GM21529 (cell line): ENCODE results near the gene ZNF516.

Experiments
- ATAC-seq: cut with Tn5 transposase; IDR thresholded peaks from one replicate; pipeline ENCODE4 v1.9.1; 2021; ENCODE audit not compliant: unreplicated experiment

The ZNF516 gene

DNA sequence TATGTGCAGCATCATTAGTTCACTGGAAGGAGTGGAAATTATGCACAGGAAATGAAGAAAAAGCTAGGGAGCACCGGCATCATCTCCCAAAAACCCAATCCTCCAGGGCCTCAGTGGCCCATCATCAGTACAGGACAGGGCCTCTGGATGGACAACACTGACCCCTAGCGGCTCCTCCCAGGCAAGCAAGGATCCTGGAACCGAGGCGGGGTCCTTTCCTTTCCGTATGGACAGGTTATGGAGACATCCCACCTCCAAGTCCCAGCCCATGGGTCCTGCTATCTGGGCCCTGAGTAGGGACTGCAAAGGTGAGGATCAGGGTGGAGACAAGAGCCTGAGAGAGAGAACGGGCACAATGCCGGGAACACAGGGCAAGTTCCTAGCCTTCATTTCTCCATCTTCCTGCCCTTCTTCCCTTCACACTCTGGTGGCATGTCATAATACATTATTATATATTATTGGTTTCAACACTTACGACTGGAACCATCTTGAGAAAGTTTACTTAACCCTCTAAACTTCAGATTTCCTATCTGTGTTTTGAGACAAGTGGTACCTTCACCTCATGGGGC lies 68.2 kb downstream of the ZNF516 start:
- no peak for ATAC-seq

DNA sequence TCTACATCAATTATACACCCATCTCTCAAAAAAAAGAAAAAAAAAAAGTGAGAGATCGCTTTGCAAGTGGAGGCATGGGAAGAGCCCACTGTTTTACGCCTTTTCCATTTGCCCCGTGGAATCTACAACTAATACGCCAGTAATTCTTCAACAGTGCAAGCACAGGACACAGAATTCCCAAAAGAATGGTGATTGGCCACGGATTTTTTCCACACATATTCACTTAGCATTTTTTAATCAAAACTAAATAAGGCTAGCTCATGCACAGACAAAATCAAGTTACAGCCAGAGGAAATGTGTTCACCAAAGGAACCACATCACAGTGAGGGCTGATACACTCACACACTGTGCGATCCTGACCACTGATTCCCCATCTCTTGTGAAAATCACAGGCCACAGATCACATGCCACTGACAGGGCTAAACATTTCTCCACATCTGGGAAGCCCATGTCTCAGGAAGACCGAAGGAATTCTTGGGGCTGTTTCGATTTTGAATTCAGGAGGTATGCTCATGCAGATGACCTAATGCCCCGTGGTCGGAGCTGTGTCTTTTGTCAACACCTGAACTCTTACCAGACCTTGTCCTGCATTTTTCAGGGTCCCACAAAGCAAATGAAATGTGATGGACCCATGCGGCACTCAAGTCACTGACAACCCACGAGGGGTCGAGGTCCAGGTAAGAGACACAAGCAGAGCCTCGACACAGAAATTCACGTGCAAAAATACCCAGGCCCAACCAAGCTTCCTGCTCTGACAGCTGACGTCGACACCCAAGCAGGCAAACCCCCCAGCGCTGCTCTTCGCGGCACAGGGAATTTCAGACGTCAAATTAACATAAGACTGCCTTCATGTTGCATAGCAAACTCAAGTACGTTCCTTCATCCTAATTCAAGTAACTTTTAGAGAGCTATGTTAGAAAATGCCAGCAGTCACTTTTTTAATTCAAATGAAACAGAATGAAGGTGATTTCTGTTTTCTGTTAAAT lies 69.6 kb downstream of the ZNF516 start:
- no peak for ATAC-seq

DNA sequence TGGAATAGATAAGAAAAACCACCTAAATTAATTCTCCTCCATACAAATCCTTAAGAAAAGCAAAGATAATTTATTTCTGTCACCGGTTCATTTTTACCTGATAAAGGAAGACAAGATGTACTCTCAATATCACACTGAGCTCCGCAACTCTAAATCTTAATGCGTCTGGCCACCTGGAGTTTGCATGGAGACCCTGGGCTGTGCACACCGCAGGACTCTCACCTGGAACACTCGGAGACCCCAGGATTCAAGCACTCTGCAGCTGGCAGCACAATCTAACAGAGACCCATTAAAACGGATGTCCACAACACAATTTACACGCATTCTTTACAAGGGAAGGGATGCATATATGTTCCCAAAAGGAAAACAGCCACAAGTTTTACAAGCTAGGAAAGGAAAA lies 72.2 kb downstream of the ZNF516 start:
- ATAC-seq, result no peak

DNA sequence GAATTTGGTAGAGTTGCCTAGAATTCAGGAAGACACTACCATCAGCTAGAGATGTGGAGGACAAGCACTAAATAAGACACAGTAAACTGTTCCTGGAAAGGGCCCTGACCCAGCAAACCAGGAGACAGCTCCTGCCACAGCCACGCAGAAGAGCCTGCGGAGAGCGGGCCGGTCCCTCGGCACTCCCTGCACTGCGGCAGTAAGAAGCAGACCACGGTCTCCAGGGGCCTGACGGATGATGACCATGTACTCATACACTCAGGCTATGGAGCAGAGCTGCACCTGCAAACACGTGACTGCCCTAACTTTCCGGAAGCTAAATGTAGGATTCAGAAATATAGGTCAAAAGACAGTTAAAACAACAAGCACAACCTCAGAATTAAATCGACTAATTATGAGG lies 72.9 kb downstream of the ZNF516 start:
- no peak for ATAC-seq

DNA sequence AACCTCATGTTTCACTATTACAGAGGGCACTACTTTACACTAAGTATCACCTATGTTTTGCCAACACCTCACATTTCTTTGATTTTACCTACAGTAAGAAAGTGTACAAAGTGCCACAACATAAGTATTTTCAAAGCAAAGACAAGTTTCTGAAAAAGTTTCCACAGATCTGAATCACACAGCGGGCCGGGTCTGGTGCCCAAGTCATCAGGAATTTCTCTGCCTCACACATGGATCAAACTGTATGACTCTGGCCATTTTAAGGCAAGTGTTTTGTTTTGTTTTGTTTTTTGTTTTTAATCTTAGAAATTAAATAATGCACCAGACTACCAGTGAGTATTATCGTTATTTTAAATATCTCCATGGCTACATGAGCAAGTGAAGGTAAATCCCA lies 73.4 kb downstream of the ZNF516 start:
- ATAC-seq, result no peak

DNA sequence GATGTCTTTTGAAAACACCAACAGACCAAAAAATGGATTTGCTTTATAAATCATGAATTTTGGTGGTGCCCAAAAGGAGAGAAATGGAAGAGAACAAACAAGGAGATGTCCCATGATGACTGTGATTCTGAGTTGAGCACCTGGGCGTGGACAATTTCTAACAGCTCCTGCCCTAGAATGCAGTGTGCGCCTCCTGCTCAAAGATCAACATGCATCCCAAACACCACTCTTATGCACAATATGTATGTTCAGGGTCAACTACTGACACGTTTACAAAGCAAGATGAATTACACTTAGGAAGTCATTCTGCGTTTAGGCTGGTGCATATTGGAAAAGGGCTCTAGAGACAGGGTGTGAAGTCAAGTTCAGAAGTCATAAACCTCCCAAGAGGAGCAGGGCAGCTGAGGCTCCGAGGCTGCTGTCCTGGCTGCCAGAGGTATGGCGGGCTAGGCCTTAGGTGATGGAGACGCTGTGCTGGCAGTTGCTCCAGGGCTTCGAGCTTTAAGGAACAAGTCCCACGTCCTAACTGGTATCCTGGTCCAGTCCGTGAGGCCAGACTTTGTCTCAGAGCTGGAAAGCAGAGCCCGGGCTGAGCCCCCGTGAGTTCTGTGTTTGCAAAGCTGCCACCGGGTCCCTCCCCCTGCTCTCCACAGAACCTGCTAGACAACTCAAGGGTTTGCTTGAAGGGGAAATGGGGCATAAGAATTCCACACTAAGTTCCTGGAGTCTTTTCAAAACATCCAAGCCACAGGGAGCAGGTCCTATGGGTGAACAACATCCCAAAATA lies 74.0 kb downstream of the ZNF516 start:
- ATAC-seq, result no peak

DNA sequence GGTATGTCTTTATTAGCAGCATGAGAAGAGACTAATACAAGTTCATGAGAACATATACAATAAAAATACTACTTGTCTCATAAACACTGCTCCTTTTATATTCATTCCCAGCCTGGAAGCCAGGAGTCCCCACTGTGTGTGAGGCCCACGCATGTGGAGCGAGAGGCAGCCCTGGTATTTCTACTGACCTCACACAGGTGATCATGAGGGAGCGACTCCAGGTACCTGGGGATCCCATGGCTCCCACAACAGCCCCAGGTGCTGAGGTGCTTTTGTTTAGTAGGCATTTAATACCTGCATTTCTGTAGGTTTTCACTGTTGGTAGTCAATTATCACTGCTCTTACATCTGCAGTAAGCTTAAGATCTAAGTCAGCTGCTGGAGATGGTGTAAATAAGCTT lies 75.2 kb downstream of the ZNF516 start:
- ATAC-seq, result no peak

DNA sequence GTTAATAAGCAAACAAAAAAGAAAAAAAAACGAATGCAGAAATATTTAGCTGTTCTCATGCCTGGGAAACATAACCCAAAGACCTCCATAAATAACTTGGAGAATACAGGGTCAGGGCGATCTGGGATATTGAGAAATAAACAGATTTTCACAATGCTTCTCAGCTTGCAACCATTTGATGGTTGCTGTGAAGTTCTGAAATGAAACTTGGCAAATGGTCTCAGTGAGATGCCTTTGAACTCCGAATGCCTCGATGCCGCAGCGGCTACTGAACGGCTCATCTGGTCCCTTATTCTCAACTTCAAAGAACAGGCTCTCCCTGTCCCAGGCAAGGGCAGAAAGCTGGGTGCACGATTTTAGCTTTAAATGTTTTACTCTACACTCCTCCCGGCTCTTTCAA lies 78.1 kb downstream of the ZNF516 start:
- ATAC-seq, result no peak

DNA sequence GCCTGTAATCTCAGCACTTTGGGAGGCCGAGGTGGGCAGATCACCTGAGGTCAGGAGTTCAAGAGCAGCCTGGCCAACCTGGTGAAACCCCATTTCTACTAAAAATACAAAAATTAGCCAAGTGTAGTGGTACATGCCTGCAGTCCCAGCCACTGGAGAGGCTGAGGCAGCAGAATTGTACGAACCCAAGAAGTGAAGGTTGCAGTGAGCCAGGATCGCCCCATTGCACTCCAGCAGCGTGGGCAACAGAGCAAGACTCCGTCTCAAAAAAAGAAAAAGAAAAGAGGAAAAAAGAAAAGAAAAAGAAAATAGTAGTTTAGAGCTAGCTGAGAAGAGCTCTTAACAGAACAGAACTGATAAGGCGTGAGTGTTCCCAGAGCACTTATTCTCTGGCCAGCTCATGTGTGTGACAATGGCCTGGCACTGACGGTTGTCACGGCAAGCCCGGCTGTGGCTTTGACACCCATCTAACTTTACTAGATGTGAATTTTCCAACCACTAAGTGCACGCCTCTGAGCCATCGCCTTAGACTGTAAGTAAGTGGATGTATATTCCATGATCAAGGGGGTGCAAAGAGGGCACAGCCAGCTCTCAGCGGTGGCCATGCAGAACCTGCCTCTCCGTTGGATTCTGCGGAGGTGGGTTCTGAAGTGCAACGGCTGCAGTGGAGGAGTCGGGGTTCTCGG lies 80.0 kb downstream of the ZNF516 start:
- no peak for ATAC-seq

DNA sequence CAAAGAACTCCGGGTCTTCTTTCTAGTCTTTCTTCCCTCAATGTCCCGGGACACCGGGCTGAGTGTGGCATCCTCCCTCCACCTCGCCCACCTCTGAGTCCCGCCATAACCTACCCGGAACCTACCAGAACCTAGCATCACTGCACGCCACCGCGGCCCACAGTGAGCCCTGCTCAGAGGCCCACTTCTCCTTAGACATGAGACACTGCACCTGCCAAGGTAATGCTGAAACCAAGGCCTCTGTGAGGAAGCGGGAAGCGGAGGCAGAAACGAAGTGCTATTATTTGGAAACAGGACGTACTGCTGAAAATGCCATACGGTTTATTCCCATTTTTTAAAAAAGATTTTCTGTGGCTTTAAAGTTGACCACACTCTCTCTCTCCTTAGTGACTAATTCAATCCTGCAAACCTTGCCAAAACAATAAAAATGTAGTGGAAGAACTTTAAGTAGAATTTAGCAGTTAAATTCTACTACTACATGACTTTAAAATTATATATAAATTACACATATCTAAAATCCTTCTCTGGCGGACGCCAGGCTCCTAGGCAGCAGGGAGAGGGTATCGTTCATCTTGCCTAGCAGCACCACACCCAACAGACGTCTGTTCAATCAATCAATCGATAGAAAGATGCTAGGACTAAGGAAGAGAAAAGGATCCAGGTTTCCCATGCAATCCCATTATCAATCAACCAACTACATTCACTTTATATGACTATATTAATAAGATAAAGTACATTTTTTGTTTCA lies 82.0 kb downstream of the ZNF516 start:
- no peak for ATAC-seq

DNA sequence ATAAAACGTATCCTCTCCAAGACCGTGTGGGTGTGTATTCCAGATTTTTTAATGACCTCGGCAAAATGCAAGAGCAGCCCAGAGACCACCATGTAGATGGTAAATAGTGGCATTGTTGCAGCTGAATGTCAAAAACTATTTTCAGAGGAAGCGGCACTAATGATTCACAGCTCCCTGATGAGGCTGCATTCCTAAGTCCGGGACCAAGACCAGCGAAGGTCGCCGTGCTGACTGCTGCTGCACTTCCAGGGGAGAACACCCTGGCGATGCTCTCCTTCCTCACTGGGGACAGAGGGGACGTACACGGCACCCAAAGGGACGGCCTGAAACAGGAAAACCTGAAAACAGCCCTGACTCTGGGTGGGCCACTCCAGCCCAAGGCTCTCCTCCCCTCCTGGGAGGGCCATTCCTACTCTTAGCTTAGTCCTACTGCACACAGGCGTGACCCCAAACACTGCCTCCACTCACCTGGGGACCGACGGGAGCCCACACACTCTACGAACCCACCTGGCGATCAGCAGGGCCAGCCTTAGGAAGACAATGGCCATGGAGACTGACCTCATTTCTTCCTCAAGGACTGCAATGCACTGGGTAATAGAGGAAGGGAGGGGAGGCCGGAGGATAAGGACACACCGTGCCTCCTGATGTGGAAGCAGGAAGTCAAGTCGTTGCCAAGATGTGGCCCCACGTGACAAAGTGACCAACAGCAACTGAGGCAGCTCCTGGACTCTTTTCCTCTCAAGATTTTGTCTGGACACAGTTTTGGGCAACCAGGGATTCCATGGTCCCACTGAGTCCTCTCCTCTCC lies 82.8 kb downstream of the ZNF516 start:
- ATAC-seq, result no peak

DNA sequence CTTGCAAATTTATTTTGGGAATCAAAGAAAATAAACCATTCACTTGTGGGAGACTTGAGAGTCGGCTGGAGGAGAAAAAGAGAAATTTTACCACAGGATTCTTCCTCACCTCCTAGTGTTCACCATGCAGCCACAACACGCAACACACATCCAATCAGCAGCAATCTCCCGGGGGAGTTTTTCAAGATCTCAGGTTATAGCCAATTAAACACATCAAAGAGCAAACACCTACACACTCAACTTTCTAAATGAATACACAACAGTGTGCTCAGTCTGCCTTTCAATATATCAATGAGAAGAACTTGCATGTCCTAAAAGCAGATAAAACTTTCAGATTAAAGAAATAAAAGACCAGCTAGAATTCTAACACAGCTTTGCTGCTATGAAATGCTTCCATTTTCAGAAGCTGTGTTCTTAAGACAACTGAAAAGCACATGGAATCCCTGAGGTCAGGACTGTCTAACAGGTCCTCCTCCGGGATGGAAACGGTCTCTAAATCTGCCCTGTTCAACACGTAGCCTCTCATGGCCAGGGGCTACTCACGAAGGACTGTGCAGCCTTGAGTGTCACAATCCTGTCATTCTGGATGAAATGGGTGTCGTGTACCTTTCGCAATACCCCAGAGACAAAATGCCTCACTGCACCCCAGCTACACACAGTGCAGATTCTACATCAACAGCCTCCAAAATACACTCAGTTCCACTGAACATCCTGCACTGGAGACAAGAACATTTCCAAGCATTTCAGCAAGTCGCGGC lies 84.2 kb downstream of the ZNF516 start:
- peak; percentile 72 for ATAC-seq

DNA sequence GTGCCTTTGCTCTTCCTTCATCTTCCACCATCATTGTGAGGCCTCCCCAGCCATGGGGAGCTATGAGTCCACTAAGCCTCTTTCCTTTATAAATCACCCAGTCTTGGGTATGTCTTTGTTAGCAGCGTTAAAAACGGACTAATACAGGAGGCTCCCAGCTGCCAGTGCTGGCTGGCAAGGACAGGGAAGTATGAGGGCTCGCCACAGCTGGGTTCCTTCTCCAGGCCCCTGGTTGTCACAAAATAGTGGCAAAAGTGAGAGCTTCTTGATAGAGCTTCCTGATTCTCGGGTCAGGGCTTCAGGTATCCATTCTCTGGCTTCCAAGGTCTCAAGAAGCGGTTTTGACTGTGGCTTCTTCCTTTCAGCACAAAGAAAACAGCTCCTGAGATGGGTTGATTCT lies 85.0 kb downstream of the ZNF516 start:
- ATAC-seq, result no peak

DNA sequence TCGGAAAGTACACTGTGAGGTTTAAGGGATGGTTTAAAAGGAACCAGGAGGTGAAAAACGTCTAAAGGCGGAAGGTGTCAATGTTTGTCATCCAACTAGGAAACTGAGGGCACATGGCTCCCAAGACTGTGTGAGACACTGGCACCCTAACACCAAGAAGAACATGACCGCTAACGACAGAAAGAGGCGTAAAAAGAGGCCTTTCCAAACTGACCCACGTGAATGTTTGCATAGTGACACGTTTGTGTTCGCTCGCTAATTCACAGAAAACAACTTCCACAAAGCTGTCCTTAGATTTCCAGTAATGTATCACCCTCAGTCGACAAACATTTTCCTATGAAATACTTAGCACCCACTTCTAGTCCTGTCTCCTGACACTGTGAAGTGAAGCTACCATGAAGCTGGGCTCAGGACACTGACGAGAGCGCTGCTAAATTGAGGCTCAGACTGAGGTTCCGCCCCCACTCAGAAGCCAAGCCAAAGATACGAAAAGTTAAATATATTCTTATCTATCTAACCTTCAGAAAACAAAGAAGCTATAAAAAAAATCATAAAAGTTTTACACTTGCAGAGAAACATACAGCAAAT lies 86.5 kb downstream of the ZNF516 start:
- ATAC-seq, result no peak

DNA sequence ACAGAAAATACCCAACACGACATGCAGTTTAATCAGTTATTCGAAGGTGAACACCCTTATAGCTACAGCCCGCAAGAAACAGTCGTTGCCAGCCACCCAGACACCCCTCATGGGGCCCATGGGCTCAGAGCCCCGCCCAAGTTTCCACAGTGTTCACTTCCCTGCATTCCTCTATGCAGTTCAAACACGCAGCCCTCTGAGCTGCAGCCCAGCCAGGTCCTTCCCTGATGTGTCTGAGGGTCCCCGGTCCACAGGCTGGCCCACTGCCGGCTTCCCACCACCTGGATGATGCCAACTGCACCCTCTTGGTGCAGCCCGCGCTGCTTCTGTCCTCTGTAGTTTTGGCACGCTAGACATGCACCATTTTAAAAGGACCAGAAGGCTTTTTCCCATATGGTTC lies 87.4 kb downstream of the ZNF516 start:
- ATAC-seq, result no peak

DNA sequence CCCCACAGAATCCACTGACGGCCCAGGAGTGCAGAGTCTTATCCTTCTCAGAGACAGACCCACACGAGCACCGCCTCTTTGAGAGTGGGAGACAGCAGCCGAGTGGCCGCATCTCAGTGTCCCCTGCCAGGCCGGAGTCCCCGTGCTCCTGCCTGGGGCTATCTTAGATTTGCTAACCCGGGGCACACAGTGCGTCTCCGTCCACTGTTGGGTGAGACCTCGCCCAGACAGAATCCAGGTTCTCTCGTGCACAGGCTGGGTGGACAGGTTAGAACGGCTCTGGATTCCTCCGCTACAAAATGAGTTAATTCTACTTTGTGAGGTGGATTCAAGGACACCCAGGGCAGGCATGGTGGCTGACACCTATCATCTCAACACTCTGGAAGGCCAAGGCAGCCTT lies 88.3 kb downstream of the ZNF516 start:
- ATAC-seq, result no peak

DNA sequence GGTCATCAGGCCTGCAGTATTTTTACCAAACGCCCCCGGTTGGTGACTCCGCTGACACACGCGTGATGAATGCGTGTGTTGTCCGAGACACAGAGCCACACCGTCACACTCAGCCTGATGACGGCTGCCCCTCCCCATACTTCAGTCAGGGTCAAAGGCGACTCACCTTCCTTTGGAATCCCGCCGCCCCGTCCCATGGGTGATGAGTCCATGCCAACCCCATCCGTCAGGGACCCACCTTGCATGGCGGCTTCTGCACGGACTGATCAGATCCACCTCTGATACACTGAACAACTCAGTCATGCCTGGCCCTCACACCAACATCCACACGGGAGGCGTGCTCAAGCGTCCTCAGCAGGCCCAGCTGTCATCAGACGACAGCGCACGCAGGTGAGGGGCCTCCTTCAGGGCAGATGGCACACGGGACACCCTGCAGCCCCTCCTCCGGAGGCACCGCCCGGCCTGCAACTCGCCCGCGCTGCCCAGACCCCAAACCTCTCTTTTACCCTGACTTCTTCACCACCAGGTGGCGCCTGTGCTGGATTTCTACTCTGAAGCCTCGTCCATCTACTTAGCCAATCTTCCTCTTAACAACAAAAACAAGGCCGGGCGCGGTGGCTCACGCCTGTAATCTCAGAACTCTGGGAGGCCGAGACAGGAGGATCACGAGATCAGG lies 89.2 kb downstream of the ZNF516 start:
- ATAC-seq, result no peak

DNA sequence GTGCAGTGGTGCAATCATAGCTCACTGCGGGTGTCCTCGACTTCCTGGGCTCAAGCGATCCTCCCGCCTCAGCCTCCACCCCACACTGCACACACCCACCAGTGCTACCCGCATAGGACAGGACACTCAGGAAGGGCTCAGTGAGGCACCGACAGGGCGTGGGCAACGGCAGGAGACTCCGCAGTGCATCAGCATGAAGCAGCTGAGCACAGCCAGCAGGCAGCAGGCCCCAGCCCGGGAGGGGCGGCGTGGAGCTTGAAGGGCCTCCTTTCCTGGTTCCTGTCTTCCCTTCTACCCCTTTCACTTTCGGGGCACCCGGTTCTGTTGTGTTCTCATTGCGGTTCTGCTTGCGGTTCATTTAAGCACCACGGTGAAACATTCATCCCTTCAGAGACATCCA lies 89.8 kb downstream of the ZNF516 start:
- ATAC-seq, result no peak
